Endothelial cell of umbilical vein (primary cell): ENCODE results near the gene JCHAIN. TPM values are rescaled to one million over a fixed set of nuclear protein-coding genes. Genes with fewer than 3 reads are reported as not detected.
"Not testable (repeated sequence)": the region's sequence is repeated elsewhere in the genome, so short reads cannot be mapped to it uniquely, and the experiment has no call there.

ENCODE experiments used
- BruUV-seq: library from RNA; stranded (reverse); fragments of 400-500 nt; replicated peaks from 2 replicates; lab custom pipeline; 2021; lab: Mats Ljungman, UMichigan
- CTCF ChIA-PET: fragments of 300-600, 350-600 bp; sonication (Branson Sonifier 250); formaldehyde crosslinking; loops from one replicate; lab custom pipeline; 2021; ENCODE audit warnings: antibody characterized with exemption, inconsistent platforms; lab: Charles Lee
- POLR2A ChIA-PET: fragments of 300-600, 350-600 bp; sonication (Branson Sonifier 250); formaldehyde crosslinking; loops from one replicate; lab custom pipeline; 2021; ENCODE audit warnings: antibody characterized with exemption, inconsistent platforms; lab: Charles Lee
- DNase-seq: peaks from one replicate; pipeline ENCODE4 v3.0.0-alpha.2; 2011; ENCODE audit warnings: low read depth, low spot score
- FAIRE-seq: peaks from 2 replicates; lab custom pipeline; 2011; peaks lifted over from hg19 to GRCh38; lab: Jason Lieb, UNC
- H2AFZ ChIP-seq: 2 replicates; pipeline ENCODE4 v1.6.0; 2012; ENCODE audit warnings: low read depth, low read length, control low read depth, inconsistent platforms
- H3K27ac ChIP-seq: 2 replicates; pipeline ENCODE4 v1.5.1; 2011; ENCODE audit warnings: low read depth, mild to moderate bottlenecking, control low read depth, low read length, moderate library complexity; ENCODE audit not compliant: insufficient read depth
- H3K27me3 ChIP-seq, 2 experiments: 2 replicates each; pipeline versions ENCODE4 v1.6.0 to v1.6.1; 2011; ENCODE audit warnings: low read length in 2 of 2, mixed read lengths in 1 of 2; ENCODE audit not compliant: control insufficient read depth in 2 of 2, insufficient read depth in 2 of 2
- H3K36me3 ChIP-seq, 2 experiments: 2 replicates in 1 of 2; 3 replicates in 1 of 2; pipeline ENCODE4 v1.5.1; 2011; ENCODE audit warnings: low read length in 2 of 2, mild to moderate bottlenecking in 1 of 2, moderate library complexity in 1 of 2; ENCODE audit not compliant: control insufficient read depth in 2 of 2, insufficient read depth in 2 of 2; ENCODE audit errors: extremely low read depth in 1 of 2
- H3K4me1 ChIP-seq: 3 replicates; pipeline ENCODE4 v1.5.1; 2011; ENCODE audit warnings: mild to moderate bottlenecking, low read length; ENCODE audit not compliant: control insufficient read depth, insufficient read depth; ENCODE audit errors: extremely low read depth
- H3K4me2 ChIP-seq: 2 replicates; pipeline ENCODE4 v1.6.1; 2011; ENCODE audit warnings: low read length, control low read depth, mixed read lengths; ENCODE audit not compliant: insufficient read depth
- H3K4me3 ChIP-seq, 3 experiments: fragments of 200-600 bp in 1 of 3; sonication (generic), shearing (Covaris generic) in 1 of 3; replicated peaks in 1 of 3; 2 replicates each; pipeline ENCODE4 v1.5.1; 2011 to 2016; ENCODE audit warnings: control low read depth in 3 of 3, low read length in 3 of 3, mild to moderate bottlenecking in 2 of 3, inconsistent platforms in 1 of 3, low read depth in 1 of 3, moderate library complexity in 1 of 3; ENCODE audit not compliant: insufficient read depth in 1 of 3
- H3K79me2 ChIP-seq: 2 replicates; pipeline ENCODE4 v1.6.0; 2012; ENCODE audit warnings: low read length, inconsistent platforms; ENCODE audit not compliant: control insufficient read depth, insufficient read depth
- H3K9ac ChIP-seq: replicated peaks from 2 replicates; pipeline ENCODE3; 2011; ENCODE audit warnings: low read length, control low read depth; ENCODE audit not compliant: insufficient read depth; ENCODE audit errors: extremely low read depth
- H3K9me1 ChIP-seq: replicated peaks from 3 replicates; pipeline ENCODE4 v1.6.0; 2011; ENCODE audit warnings: mild to moderate bottlenecking, low read length; ENCODE audit not compliant: control insufficient read depth, insufficient read depth; ENCODE audit errors: extremely low read depth
- H3K9me3 ChIP-seq: replicated peaks from 2 replicates; pipeline ENCODE4 v1.5.1; 2012; ENCODE audit warnings: low read length, inconsistent platforms; ENCODE audit not compliant: control insufficient read depth, insufficient read depth
- H4K20me1 ChIP-seq: replicated peaks from 2 replicates; pipeline ENCODE3; 2011; ENCODE audit warnings: mild to moderate bottlenecking, low read length; ENCODE audit not compliant: control insufficient read depth, insufficient read depth; ENCODE audit errors: extremely low read depth
- CTCF ChIP-seq, 2 donors: IDR thresholded peaks; 1 replicate in 1 of 2; 2 replicates in 1 of 2; pipeline ENCODE4 v1.5.1; 2011; ENCODE audit warnings: low read length in 2 of 2, mild to moderate bottlenecking in 2 of 2, moderate library complexity in 2 of 2, control low read depth in 1 of 2, inconsistent platforms in 1 of 2, low read depth in 1 of 2; ENCODE audit not compliant: insufficient read depth in 1 of 2; ENCODE audit errors: extremely low read depth in 1 of 2
- EZH2 ChIP-seq: IDR thresholded peaks from 2 replicates; pipeline ENCODE4 v1.6.1; 2012; ENCODE audit warnings: borderline replicate concordance, low read depth, mild to moderate bottlenecking, moderate library complexity, low read length, inconsistent platforms; ENCODE audit not compliant: severe bottlenecking
- FOS ChIP-seq: IDR thresholded peaks from 2 replicates; pipeline ENCODE4 v1.6.1; 2011; ENCODE audit warnings: mild to moderate bottlenecking, low read length, moderate library complexity, borderline replicate concordance; ENCODE audit not compliant: insufficient read depth
- GATA2 ChIP-seq: IDR thresholded peaks from 2 replicates; pipeline ENCODE4 v1.7.0; 2011; ENCODE audit warnings: low read depth, mild to moderate bottlenecking, moderate library complexity, mixed read lengths, low read length; ENCODE audit not compliant: insufficient read length, insufficient read depth
- JUN ChIP-seq: IDR thresholded peaks from 2 replicates; pipeline ENCODE4 v1.6.1; 2011; ENCODE audit warnings: borderline replicate concordance, low read depth; ENCODE audit not compliant: insufficient read length, insufficient read depth
- MAX ChIP-seq: IDR thresholded peaks from 2 replicates; pipeline ENCODE4 v1.6.1; 2011; ENCODE audit not compliant: insufficient read depth, insufficient read length
- MYC ChIP-seq: IDR thresholded peaks from one replicate; pipeline ENCODE4 v1.6.1; 2011; ENCODE audit warnings: mild to moderate bottlenecking, low read depth, low read length
- POLR2A ChIP-seq: IDR thresholded peaks from 2 replicates; pipeline ENCODE4 v1.6.1; 2012; ENCODE audit warnings: low read depth, mild to moderate bottlenecking, control low read depth, low read length
- POLR2AphosphoS5 ChIP-seq: IDR thresholded peaks from 2 replicates; pipeline ENCODE4 v1.6.1; 2012; ENCODE audit warnings: low read depth, mild to moderate bottlenecking, control low read depth, low read length, moderate library complexity; ENCODE audit not compliant: insufficient read depth
- dilution Hi-C: fragments of 300-500 bp; cut with MboI; formaldehyde crosslinking; loops from one replicate; pipeline ENCODE4 v1.15.0; 2019; ENCODE audit warnings: low sequenced_read_pairs; ENCODE audit not compliant: extremely low pct_ligation_motif_present
- intact Hi-C: fragments of 100-400 bp; cut with micrococcal nuclease; formaldehyde crosslinking; loops from one replicate; pipeline ENCODE4 v1.10.0; 2022
- polyA plus RNA-seq, 4 experiments: library from polyadenylated mRNA; depleted of rRNA in 3 of 4; stranded (reverse) in 3 of 4; unstranded in 1 of 4; fragments of >200 nt; gene quantifications; 2 replicates each; pipeline versions ENCODE4 v1.2.1 to v1.2.3, GENCODE V29; 2011 to 2012; ENCODE audit warnings: missing spikeins in 1 of 4
- total RNA-seq: library from RNA; stranded (reverse); gene quantifications from 2 replicates; pipeline ENCODE4 v1.2.3, GENCODE V29; 2021

JCHAIN gene
- total and polyA plus RNA-seq, 2 donors (not counting 3 experiments of a cell fraction or from before 2014, with no cell fraction given) = not detected

GRCh38 chr4:70687392-70687791 is 21.1 kb upstream of the JCHAIN start:
- Histone ChIP-seq H3K4me3 (peak overlapping the region; percentile 34 to 72 (median 62)), H3K79me2 (peaks cover 31% of the 10 kb centered on the region), H3K9me1 (no peaks in the 10 kb centered on the region), H3K4me2 (peak overlapping the region; percentile 93), H3K9me3 (no peaks in the 10 kb centered on the region), H3K27ac (peak overlapping the region; percentile 36), H2AFZ (peak overlapping the region; percentile 95), H3K4me1 (peaks cover 22% of the 10 kb centered on the region), H3K27me3 (no peaks in the 10 kb centered on the region), H4K20me1 (no peaks in the 10 kb centered on the region), H3K9ac (peak overlapping the region; percentile 82), H3K36me3 (no peaks in the 10 kb centered on the region)
- dilution Hi-C loops (no loop called here), intact Hi-C loops (no loop called here)
- no peak for FAIRE-seq
- ChIA-PET CTCF (interaction anchor here (0.7 to 1.0 kb wide), 5 partner anchors 11 to 31 kb away, joined by 3 to 4 read pairs (median 3); no protein-coding TSS in a partner anchor), POLR2A (no interaction called here)
- no peak for DNase-seq
- no peak for TF ChIP-seq GATA2
- TF ChIP-seq POLR2A = no peak
- TF ChIP-seq MYC = no peak
- TF ChIP-seq EZH2 = no peak
- no peak for TF ChIP-seq MAX
- no peak for TF ChIP-seq FOS
- no peak for TF ChIP-seq CTCF (IDR thresholded peaks at IDR 0.05; ENCODE audit: extremely low read depth in 1 of 2, insufficient read depth in 1 of 2, low read depth in 1 of 2, low read length in 2 of 2)
- TF ChIP-seq JUN = no peak
- TF ChIP-seq POLR2AphosphoS5 = no peak
- BruUV-seq = no TSS peak

- intact Hi-C loops, H3K9ac ChIP-seq, H3K79me2 ChIP-seq, H3K4me2 ChIP-seq, FAIRE-seq, DNase-seq, H3K9me1 ChIP-seq, POLR2A ChIA-PET, H3K27ac ChIP-seq, H3K4me1 ChIP-seq, BruUV-seq, H3K27me3 ChIP-seq, dilution Hi-C loops, H4K20me1 ChIP-seq, CTCF ChIA-PET, H3K36me3 ChIP-seq, H3K4me3 ChIP-seq, H3K9me3 ChIP-seq, H2AFZ ChIP-seq: not testable (repeated sequence)
Measured at GRCh38 chr4:70682142-70682541, 15.8 kb upstream of the JCHAIN start.
